ENCODE data around the gene GRM3.

- TF ChIP-seq EZH2 (IDR thresholded peaks at IDR 0.05; ENCODE audit: borderline replicate concordance, low read depth, low read length, severe bottlenecking) (no peak), JUN (IDR thresholded peaks at IDR 0.05; ENCODE audit: borderline replicate concordance, insufficient read depth, insufficient read length, low read depth) (no peak), CTCF (IDR thresholded peaks at IDR 0.05; ENCODE audit: extremely low read depth in 1 of 2, insufficient read depth in 1 of 2, low read depth in 1 of 2, low read length in 2 of 2) (no peak), MYC (IDR thresholded peaks at IDR 0.05; ENCODE audit: low read depth, low read length) (no peak), MAX (IDR thresholded peaks at IDR 0.05; ENCODE audit: insufficient read depth, insufficient read length) (no peak), POLR2AphosphoS5 (IDR thresholded peaks at IDR 0.05; ENCODE audit: insufficient read depth, low read depth, low read length) (no peak), POLR2A (IDR thresholded peaks at IDR 0.05; ENCODE audit: low read depth, low read length) (no peak)
Observed at GRCh38 chr7:86792260-86792659, 148.6 kb downstream of the GRM3 start.
